Fibroblast of lung (primary cell): Measurements from ENCODE around the gene COL25A1.

Experiments
- CTCF ChIP-seq, 2 donors: IDR thresholded peaks in 1 of 2; conservative IDR thresholded peaks in 1 of 2; 1 replicate in 1 of 2; 2 replicates in 1 of 2; pipeline ENCODE4 v1.5.1; 2011 to 2012; ENCODE audit warnings: low read length in 2 of 2, control low read depth in 1 of 2, inconsistent platforms in 1 of 2, low read depth in 1 of 2, mild to moderate bottlenecking in 1 of 2
- EZH2 ChIP-seq: IDR thresholded peaks from 2 replicates; pipeline ENCODE4 v1.5.1; 2012; ENCODE audit warnings: low read length, control low read depth, mild to moderate bottlenecking; ENCODE audit errors: missing control alignments

DNA sequence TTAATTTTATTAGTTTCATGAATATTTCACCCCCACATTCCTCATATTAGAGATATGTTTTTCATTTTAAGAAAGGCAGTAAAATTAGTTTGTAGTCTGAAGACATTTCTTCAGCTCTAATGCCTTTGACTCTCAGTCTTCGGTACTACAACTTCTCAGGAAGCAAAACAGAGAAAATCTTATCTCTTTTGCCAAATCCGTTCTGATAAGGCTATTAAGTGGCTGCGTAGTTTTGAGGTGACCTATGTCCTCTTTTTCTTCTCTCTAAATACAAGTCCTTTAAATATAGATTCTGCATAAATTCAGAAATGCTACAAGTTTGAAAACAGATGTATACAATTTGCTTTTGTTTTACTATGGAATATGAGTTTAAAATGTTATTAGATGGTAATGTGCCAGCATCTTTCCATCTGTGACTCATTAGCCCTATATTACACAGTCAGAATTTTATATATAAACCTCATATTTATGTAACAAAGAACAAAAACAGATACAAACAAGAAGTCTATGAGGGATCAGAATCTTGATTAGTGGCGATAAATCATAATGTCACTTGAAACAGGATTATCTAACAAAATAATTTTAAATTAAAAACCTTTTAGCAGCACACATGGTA lies 358.4 kb downstream of the COL25A1 start:
- TF ChIP-seq CTCF (conservative IDR thresholded peaks at IDR 0.05 in 1 of 2, IDR thresholded peaks at IDR 0.05 in 1 of 2; ENCODE audit: low read depth in 1 of 2, low read length in 2 of 2) (no peak), EZH2 (no peak)
